NT2/D1 (cell line): ENCODE measurements around the gene EPB41L2.

Experiments used
- SUZ12 ChIP-seq: IDR thresholded peaks from 2 replicates; pipeline ENCODE4 v1.6.1; 2011; ENCODE audit not compliant: insufficient read length, insufficient read depth; ENCODE audit errors: extremely low read depth
- ZNF274 ChIP-seq: IDR thresholded peaks from 2 replicates; pipeline ENCODE4 v1.6.1; 2011; ENCODE audit warnings: mild to moderate bottlenecking, low read depth, low read length

DNA sequence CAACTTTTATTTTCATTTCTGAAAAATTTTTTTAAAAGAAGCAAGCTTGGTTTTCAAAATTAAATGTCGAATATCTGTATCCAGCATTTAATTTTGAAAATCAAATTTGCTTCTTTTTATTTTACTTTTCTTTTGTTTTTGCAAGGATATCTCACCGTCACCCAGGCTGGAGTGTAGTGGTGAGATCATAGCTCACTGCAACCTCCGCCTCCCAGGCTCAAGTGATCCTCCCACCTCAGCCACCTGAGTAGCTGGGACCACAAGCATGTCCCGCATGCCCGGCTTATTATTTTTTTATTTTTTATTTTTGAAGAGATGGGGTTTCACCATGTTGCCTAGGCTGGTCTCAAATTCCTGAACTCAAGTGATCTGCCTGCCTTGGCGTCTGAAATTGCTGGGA, 17.0 kb upstream of the EPB41L2 start:
- TF ChIP-seq ZNF274 (no peak), SUZ12 (no peak)
